Vagina (tissue), 2 donors: ENCODE data around the gene BCAS1.

Experiments
- CTCF ChIP-seq, 3 experiments: fragments of 450-650 bp in 2 of 3; fragments of 200-600 bp in 1 of 3; sonication (generic) in 1 of 3; IDR thresholded peaks; one replicate each; pipeline ENCODE4 v1.5.1; 2017 to 2019; ENCODE audit warnings: antibody characterized with exemption in 3 of 3, mild to moderate bottlenecking in 2 of 3, moderate library complexity in 2 of 3
- POLR2A ChIP-seq, 2 donors: fragments of 450-650 bp; IDR thresholded peaks; one replicate each; pipeline ENCODE4 v1.6.1; 2017; ENCODE audit warnings: antibody characterized with exemption in 2 of 2, mild to moderate bottlenecking in 2 of 2, moderate library complexity in 2 of 2

GRCh38 chr20:53895385-53895755, 175.0 kb downstream of the BCAS1 start:
- no peak for TF ChIP-seq POLR2A (IDR thresholded peaks at IDR 0.05)
- no peak for TF ChIP-seq CTCF (IDR thresholded peaks at IDR 0.05)
